ENCODE measurements around the gene SLC12A7.

- TF ChIP-seq CTCF (IDR thresholded peaks at IDR 0.05) (no peak), POLR2A (IDR thresholded peaks at IDR 0.05) (no peak)
Measured at GRCh38 chr5:1039706-1040260, 72.1 kb downstream of the SLC12A7 start.

Measured in heart left ventricle (tissue), 13 donors.